ENCODE data around the gene FCAMR. TPM values are rescaled to one million over a fixed set of nuclear protein-coding genes. Genes with fewer than 3 reads are reported as not detected.
A peak's percentile ranks its signal among the peaks of the same experiment; 100 is the strongest.

Gene FCAMR
- total RNA-seq, 1 donor from 2014 or later = not detected

DNA sequence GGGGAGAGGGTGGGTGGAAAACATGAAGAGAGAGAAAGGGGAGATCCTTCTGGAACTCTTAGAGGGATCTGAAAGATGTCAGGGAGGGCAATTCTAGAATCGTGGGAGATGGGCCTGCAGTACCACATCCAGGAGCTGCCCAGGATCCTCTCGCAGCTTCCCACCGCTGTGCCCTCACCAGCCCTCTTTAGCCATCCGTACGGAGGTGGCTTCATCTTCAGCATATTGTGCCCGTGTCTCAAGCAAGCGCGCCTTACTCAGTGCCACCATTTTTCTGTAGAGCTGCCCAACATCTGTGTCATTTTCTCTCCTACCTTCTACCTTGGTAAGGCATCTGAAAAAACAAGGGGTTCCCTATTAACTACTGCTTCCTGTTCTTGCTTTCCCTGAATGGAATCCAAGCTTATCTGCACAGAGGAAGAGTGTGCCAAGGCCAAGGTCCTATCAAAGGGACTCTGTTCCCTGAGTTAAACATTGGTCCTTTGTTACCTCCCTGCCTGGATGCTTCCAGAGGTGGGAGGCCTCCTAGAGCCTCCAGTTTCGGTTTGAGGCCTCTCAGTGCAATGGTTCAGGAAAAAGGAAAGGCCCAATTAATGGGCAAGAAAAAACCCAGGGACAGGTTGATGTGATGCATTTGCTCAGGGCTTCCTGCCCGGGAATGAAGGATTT is 39.1 kb upstream of the FCAMR start:
- DNase-seq (ENCODE audit: low read depth) (no peak), FAIRE-seq (no peak)
- Histone ChIP-seq H3K4me3 (ENCODE audit: low read depth, low read length) (no peak overlapping the region), H3K27me3 (ENCODE audit: control insufficient read depth, insufficient read depth, low read length) (no peaks in the 10 kb centered on the region), H3K36me3 (ENCODE audit: control insufficient read depth, insufficient read depth, low read length) (no peaks in the 10 kb centered on the region)
- TF ChIP-seq, protein P1, sequence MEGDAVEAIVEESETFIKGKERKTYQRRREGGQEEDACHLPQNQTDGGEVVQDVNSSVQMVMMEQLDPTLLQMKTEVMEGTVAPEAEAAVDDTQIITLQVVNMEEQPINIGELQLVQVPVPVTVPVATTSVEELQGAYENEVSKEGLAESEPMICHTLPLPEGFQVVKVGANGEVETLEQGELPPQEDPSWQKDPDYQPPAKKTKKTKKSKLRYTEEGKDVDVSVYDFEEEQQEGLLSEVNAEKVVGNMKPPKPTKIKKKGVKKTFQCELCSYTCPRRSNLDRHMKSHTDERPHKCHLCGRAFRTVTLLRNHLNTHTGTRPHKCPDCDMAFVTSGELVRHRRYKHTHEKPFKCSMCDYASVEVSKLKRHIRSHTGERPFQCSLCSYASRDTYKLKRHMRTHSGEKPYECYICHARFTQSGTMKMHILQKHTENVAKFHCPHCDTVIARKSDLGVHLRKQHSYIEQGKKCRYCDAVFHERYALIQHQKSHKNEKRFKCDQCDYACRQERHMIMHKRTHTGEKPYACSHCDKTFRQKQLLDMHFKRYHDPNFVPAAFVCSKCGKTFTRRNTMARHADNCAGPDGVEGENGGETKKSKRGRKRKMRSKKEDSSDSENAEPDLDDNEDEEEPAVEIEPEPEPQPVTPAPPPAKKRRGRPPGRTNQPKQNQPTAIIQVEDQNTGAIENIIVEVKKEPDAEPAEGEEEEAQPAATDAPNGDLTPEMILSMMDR (IDR thresholded peaks at IDR 0.05; ENCODE audit: insufficient read depth, low read length, severe bottlenecking) = no peak

DNA sequence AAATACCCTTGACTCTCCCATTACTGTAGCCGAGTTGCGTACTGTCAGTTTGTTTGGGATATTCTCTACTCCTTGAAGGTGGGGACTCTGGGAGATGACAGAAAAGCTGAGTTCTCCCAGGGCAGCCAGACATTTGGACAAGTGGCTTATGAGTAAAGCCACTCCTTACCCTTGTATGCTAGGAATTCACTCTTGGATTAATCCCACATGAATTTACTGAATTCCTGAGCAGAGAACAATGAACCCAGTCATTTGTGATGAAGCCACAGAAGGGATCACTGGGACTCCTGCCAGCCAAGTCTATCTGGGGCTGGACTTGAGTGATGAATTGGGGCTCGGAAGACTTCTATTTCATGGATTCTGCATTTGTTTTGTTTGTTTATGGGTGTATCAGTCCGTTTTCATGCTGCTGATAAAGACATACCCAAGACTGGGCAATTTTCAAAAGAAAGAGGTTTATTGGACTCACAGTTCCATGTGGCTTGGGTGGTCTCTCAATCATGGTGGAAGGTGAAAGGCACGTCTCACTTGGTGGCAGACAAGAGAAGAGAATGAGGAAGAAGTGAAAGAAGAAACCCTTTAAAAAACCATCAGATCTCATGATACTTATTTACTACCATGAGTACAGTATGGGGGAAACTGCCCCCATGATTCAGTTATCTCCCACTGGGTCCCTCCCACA is 37.2 kb upstream of the FCAMR start:
- no peak for FAIRE-seq
- no peak overlapping the region for H3K4me3 ChIP-seq (ENCODE audit: low read depth, low read length)
- no peaks in the 10 kb centered on the region for H3K27me3 ChIP-seq (ENCODE audit: control insufficient read depth, insufficient read depth, low read length)
- TF ChIP-seq, protein P1 (IDR thresholded peaks at IDR 0.05; ENCODE audit: insufficient read depth, low read length, severe bottlenecking) = no peak
- H3K36me3 ChIP-seq (ENCODE audit: control insufficient read depth, insufficient read depth, low read length) = no peaks in the 10 kb centered on the region
- peak; percentile 97 for DNase-seq (ENCODE audit: low read depth)

DNA sequence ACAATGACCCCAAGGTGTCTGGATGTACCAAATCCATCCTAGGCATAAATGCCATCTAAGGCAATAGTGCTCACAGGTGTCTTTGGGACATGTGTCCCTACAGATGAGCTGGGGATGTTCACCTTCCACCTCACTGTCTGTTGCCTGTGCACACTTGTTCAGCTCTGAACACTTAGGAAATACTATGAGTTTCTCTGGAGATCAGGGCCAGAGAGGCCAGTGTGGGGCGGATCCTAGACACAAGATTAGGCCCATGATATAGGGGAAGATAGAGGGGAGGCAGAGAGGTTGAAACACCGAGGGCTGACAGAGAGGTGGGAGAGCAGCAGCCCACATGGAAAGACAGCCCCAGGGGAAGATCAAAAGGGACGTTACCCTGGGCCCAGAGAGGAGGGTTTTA is 36.7 kb upstream of the FCAMR start:
- DNase-seq (ENCODE audit: low read depth) (no peak), FAIRE-seq (no peak)
- Histone ChIP-seq H3K36me3 (ENCODE audit: control insufficient read depth, insufficient read depth, low read length) (no peaks in the 10 kb centered on the region), H3K4me3 (ENCODE audit: low read depth, low read length) (no peak overlapping the region), H3K27me3 (ENCODE audit: control insufficient read depth, insufficient read depth, low read length) (no peaks in the 10 kb centered on the region)
- TF ChIP-seq, protein P1 (IDR thresholded peaks at IDR 0.05; ENCODE audit: insufficient read depth, low read length, severe bottlenecking) = no peak

DNA sequence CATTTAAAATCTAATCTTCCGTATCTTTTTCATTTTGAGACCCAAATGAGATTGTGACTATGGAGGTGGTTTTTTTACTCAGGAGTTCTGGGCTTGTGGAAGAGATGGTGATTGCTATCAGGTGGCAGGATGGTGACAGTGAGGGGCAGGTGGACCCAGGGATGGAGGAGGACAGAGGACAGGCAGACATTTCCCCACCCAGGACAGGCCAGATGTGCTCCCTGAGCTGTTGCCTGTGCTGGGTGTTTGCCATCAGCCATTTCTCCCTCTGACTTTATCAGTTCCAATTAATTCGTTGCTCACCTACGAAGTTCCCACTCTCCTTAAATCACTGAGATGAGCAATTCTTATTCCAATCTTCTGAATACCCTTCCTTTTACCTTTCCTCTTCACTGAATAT is 35.8 kb upstream of the FCAMR start:
- FAIRE-seq (no peak), DNase-seq (ENCODE audit: low read depth) (no peak)
- Histone ChIP-seq H3K27me3 (ENCODE audit: control insufficient read depth, insufficient read depth, low read length) (no peaks in the 10 kb centered on the region), H3K36me3 (ENCODE audit: control insufficient read depth, insufficient read depth, low read length) (no peaks in the 10 kb centered on the region), H3K4me3 (ENCODE audit: low read depth, low read length) (no peak overlapping the region)
- TF ChIP-seq, protein P1 (IDR thresholded peaks at IDR 0.05; ENCODE audit: insufficient read depth, low read length, severe bottlenecking) = no peak

DNA sequence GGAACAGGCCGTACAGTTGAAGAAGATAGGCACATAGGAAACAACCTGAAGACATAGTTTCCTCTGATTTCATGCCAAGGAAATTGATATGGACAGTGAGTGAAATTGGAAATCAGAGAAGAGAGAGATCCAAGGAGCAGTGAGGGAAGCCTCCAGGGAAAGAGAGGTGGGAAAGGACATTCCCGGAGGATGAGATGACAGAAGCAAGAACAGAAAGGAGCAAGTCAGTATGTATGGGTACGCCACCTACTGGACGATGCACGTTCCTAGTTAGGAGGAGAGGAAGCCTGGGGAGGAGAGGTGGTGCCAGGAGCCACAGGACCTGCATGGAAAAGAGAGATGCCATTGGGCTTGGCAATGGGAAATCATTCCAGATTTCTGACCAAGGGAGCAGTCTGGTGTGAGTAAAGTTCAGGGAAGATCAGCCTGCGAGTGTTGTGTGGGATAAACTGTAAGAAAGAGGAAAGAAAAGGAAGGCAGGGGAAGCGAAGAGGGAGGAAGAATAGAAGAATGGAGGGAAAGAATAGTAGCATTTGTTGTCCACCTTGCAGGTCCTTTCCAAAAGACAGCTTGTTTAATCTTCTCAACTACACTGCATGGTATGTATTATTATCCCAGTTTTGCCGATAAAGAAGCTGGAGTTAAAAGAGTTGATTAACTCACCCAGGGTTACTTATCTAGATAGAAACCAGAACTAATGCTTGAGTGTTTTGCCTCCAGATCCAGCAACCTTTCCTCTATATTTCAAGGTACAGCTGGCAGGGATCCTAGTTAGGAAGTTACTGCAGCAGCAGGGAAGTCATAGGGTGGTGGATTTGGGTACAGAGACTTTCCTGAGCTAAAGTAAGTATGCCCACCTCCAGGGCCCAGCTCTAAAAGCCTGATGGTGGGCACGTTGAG is 34.9 kb upstream of the FCAMR start:
- Histone ChIP-seq H3K4me3 (ENCODE audit: low read depth, low read length) (no peak overlapping the region), H3K27me3 (ENCODE audit: control insufficient read depth, insufficient read depth, low read length) (no peaks in the 10 kb centered on the region), H3K36me3 (ENCODE audit: control insufficient read depth, insufficient read depth, low read length) (no peaks in the 10 kb centered on the region)
- peak; percentile 80 for DNase-seq (ENCODE audit: low read depth)
- FAIRE-seq = no peak
- TF ChIP-seq, protein P1 (IDR thresholded peaks at IDR 0.05; ENCODE audit: insufficient read depth, low read length, severe bottlenecking) = peak; percentile 90

Data from bronchial epithelial cell (primary cell).